HepG2 (cell line): ENCODE results near the gene DPH7. TPM values are rescaled to one million over a fixed set of nuclear protein-coding genes. Genes with fewer than 3 reads are reported as not detected.
A peak's percentile ranks its signal among the peaks of the same experiment; 100 is the strongest.

Experiments
- ELF1 ChIP-seq: sonication (generic); formaldehyde crosslinking; IDR thresholded peaks from 2 replicates; pipeline ENCODE4 v1.4.0; 2020; ENCODE audit warnings: missing genetic modification reagents
- GATAD2A ChIP-seq: IDR thresholded peaks from 2 replicates; pipeline ENCODE4 v1.6.1; 2016
- GMEB2 ChIP-seq: IDR thresholded peaks from 2 replicates; pipeline ENCODE4 v1.6.1; 2016; ENCODE audit warnings: missing biosample characterization, missing genetic modification reagents, low read depth
- IKZF4 ChIP-seq: sonication (generic); formaldehyde crosslinking; IDR thresholded peaks from 2 replicates; pipeline ENCODE4 v1.5.1; 2020; ENCODE audit warnings: borderline replicate concordance, mild to moderate bottlenecking, low read depth, missing genetic modification reagents; ENCODE audit errors: not compliant biosample characterization
- MXI1 ChIP-seq: IDR thresholded peaks from 3 replicates; pipeline ENCODE4 v1.6.1; 2012; ENCODE audit warnings: low read depth, low read length, inconsistent platforms, borderline replicate concordance
- SAP130 ChIP-seq: IDR thresholded peaks from 2 replicates; pipeline ENCODE4 v1.6.1; 2016; ENCODE audit warnings: low read depth
- ZNF607 ChIP-seq: sonication (generic); formaldehyde crosslinking; IDR thresholded peaks from 2 replicates; pipeline ENCODE4 v1.5.1; 2020; ENCODE audit warnings: missing genetic modification reagents, mild to moderate bottlenecking, borderline replicate concordance
- ZNF609 ChIP-seq: sonication (generic); formaldehyde crosslinking; IDR thresholded peaks from 2 replicates; pipeline ENCODE4 v1.4.0; 2020; ENCODE audit warnings: mild to moderate bottlenecking, missing genetic modification reagents, borderline replicate concordance
- ZNF749 ChIP-seq: sonication (generic); formaldehyde crosslinking; IDR thresholded peaks from 2 replicates; pipeline ENCODE4 v1.8.0; 2022; ENCODE audit warnings: mild to moderate bottlenecking, missing genetic modification reagents, moderate library complexity, borderline replicate concordance
- polyA plus RNA-seq, 8 experiments: library from polyadenylated mRNA; depleted of rRNA in 3 of 8; stranded (reverse) in 7 of 8; unstranded in 1 of 8; fragments of >200 nt; fragmentation: Illumina TruSeq in 4 of 8; extraction: Trizol in 4 of 8; gene quantifications; 2 replicates each; pipeline versions ENCODE4 v1.2.1 to v1.2.3, GENCODE V29; 2011 to 2016; ENCODE audit warnings: low read depth in 4 of 8, missing spikeins in 1 of 8, mixed read lengths in 1 of 8; ENCODE audit not compliant: insufficient read depth in 1 of 8
- total RNA-seq, 5 experiments: library from RNA; depleted of rRNA; stranded (reverse); fragments of >200 nt; fragmentation: Illumina TruSeq; extraction: Trizol; gene quantifications; 2 replicates each; pipeline ENCODE4 v1.2.3, GENCODE V29; 2016; ENCODE audit warnings: low read depth in 1 of 5
- TF ChIP-seq, protein P1 (sequence below): sonication (generic); formaldehyde crosslinking; IDR thresholded peaks from 2 replicates; pipeline ENCODE4 v1.5.0; 2020; ENCODE audit warnings: mild to moderate bottlenecking, missing genetic modification reagents, borderline replicate concordance
- TF ChIP-seq, protein P2 (sequence below): sonication (generic); formaldehyde crosslinking; conservative IDR thresholded peaks from 2 replicates; pipeline ENCODE4 v1.8.0; 2022; ENCODE audit warnings: mild to moderate bottlenecking, moderate library complexity, missing genetic modification reagents
- TF ChIP-seq, protein P3 (sequence below): sonication (generic); formaldehyde crosslinking; IDR thresholded peaks from 2 replicates; pipeline ENCODE4 v1.5.0; 2020; ENCODE audit warnings: missing genetic modification reagents

The DPH7 gene
- total and polyA plus RNA-seq, 2 of the 13 experiments (the other 11 are each of a cell fraction or from before 2014, with no cell fraction given): 27.6 to 31.6 TPM

DNA sequence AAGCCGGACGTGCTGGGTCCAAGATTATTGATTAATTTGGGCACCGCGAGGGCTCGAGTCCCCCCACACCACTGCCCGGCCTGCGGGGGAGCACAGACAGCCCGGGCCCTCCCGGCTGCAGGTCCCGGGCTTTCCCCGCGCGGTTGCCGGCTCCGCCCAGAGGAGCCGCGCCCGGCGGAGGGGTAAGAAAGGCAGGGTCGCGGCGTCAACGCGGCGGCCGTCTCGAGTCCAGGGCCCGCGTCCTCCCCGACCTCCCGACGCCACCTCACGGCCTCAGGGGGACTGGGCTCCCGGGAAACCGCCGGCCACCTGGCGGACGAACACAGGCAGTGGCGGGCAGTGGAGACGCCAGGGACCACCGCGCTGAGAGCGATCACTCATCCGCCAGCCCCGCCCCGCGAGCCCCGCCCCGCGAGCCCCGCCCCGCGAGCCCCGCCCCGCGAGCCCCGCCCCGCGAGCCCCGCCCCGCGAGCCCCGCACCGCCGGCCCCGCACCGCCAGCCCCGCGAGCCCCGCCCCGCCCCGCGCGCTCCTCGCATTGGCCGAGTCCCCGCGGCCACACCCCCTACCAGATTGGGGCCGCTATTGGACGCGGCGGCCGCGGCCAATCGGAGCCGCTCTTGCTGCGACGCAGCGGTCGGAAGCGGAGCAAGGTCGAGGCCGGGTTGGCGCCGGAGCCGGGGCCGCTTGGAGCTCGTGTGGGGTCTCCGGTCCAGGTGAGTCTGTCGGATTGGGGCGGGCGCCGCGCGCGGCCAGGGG, 27.3 kb downstream of the DPH7 start, which contains the start of gene MRPL41 (continued):
- TF ChIP-seq, protein P1, sequence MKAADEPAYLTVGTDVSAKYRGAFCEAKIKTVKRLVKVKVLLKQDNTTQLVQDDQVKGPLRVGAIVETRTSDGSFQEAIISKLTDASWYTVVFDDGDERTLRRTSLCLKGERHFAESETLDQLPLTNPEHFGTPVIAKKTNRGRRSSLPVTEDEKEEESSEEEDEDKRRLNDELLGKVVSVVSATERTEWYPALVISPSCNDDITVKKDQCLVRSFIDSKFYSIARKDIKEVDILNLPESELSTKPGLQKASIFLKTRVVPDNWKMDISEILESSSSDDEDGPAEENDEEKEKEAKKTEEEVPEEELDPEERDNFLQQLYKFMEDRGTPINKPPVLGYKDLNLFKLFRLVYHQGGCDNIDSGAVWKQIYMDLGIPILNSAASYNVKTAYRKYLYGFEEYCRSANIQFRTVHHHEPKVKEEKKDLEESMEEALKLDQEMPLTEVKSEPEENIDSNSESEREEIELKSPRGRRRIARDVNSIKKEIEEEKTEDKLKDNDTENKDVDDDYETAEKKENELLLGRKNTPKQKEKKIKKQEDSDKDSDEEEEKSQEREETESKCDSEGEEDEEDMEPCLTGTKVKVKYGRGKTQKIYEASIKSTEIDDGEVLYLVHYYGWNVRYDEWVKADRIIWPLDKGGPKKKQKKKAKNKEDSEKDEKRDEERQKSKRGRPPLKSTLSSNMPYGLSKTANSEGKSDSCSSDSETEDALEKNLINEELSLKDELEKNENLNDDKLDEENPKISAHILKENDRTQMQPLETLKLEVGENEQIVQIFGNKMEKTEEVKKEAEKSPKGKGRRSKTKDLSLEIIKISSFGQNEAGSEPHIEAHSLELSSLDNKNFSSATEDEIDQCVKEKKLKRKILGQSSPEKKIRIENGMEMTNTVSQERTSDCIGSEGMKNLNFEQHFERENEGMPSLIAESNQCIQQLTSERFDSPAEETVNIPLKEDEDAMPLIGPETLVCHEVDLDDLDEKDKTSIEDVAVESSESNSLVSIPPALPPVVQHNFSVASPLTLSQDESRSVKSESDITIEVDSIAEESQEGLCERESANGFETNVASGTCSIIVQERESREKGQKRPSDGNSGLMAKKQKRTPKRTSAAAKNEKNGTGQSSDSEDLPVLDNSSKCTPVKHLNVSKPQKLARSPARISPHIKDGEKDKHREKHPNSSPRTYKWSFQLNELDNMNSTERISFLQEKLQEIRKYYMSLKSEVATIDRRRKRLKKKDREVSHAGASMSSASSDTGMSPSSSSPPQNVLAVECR (CRISPR knock-in tag): peak; percentile 76; the same call in 1 of the 2 replicates
- peak; percentile 84 for TF ChIP-seq SAP130 (CRISPR knock-in tag)
- no peak for TF ChIP-seq ZNF749 (CRISPR knock-in tag)
- peak; percentile 83; the same call in 1 of the 2 replicates for TF ChIP-seq ZNF607 (CRISPR knock-in tag)
- no peak for TF ChIP-seq IKZF4 (CRISPR knock-in tag)
- peak; percentile 20; the same call in 1 of the 2 replicates for TF ChIP-seq ZNF609 (CRISPR knock-in tag)
- peak; percentile 69 for TF ChIP-seq ELF1
- TF ChIP-seq GATAD2A (CRISPR knock-in tag): peak; percentile 53; the same call in 1 of the 2 replicates
- no peak for TF ChIP-seq GMEB2
- TF ChIP-seq, protein P2, sequence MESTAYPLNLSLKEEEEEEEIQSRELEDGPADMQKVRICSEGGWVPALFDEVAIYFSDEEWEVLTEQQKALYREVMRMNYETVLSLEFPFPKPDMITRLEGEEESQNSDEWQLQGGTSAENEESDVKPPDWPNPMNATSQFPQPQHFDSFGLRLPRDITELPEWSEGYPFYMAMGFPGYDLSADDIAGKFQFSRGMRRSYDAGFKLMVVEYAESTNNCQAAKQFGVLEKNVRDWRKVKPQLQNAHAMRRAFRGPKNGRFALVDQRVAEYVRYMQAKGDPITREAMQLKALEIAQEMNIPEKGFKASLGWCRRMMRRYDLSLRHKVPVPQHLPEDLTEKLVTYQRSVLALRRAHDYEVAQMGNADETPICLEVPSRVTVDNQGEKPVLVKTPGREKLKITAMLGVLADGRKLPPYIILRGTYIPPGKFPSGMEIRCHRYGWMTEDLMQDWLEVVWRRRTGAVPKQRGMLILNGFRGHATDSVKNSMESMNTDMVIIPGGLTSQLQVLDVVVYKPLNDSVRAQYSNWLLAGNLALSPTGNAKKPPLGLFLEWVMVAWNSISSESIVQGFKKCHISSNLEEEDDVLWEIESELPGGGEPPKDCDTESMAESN (CRISPR knock-in tag): peak; percentile 16; the same call in 1 of the 2 replicates
- peak; percentile 40; the same call in 1 of the 3 replicates for TF ChIP-seq MXI1
- TF ChIP-seq, protein P3, sequence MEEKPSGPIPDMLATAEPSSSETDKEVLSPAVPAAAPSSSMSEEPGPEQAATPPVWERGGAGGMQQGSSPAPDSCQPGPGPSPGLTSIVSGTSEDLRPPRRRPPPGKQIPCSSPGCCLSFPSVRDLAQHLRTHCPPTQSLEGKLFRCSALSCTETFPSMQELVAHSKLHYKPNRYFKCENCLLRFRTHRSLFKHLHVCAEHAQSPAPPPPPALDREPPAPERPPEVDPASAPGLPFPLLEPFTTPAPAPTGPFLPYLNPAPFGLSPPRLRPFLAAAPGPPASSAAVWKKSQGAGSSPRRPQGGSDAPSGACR (CRISPR knock-in tag): peak; percentile 28; the same call in 1 of the 2 replicates
